ENCODE results near the gene PHKA2.

DNA sequence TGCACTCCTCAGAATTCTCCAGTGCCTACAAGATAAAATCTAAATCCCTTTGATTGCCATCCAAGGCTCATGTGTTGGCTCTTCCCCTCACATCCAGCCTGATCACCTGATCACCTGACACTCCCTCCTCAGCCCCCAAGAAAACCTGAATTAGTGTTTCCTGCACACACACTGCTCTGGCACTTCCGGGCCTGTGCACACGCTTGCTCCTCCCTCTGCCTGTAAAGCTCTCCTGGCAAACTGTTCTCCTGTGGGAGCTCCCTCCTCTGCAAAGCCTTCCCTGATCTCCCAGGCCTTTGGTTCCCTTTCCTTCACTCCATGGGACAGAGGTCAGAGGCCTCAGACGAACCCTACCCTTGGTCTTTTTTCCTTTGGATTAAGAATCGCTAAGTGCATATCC lies 19.9 kb downstream of the PHKA2 start:
- TF ChIP-seq, protein P1, sequence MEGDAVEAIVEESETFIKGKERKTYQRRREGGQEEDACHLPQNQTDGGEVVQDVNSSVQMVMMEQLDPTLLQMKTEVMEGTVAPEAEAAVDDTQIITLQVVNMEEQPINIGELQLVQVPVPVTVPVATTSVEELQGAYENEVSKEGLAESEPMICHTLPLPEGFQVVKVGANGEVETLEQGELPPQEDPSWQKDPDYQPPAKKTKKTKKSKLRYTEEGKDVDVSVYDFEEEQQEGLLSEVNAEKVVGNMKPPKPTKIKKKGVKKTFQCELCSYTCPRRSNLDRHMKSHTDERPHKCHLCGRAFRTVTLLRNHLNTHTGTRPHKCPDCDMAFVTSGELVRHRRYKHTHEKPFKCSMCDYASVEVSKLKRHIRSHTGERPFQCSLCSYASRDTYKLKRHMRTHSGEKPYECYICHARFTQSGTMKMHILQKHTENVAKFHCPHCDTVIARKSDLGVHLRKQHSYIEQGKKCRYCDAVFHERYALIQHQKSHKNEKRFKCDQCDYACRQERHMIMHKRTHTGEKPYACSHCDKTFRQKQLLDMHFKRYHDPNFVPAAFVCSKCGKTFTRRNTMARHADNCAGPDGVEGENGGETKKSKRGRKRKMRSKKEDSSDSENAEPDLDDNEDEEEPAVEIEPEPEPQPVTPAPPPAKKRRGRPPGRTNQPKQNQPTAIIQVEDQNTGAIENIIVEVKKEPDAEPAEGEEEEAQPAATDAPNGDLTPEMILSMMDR (IDR thresholded peaks at IDR 0.05 in 8 of 11, conservative IDR thresholded peaks at IDR 0.05 in 3 of 11) = no peak
- TF ChIP-seq POLR2AphosphoS5 (IDR thresholded peaks at IDR 0.05) = no peak
